NCI-H187 treated with DMSO at 0.1 percent for 48 hours (cell line): ENCODE measurements around the gene POLR3C.
A peak's percentile ranks its signal among the peaks of the same experiment; 100 is the strongest.

ENCODE experiments used
- DNase-seq: peaks from one replicate; lab custom pipeline; 2025; lab: John Stamatoyannopoulos, UW

Gene POLR3C

DNA sequence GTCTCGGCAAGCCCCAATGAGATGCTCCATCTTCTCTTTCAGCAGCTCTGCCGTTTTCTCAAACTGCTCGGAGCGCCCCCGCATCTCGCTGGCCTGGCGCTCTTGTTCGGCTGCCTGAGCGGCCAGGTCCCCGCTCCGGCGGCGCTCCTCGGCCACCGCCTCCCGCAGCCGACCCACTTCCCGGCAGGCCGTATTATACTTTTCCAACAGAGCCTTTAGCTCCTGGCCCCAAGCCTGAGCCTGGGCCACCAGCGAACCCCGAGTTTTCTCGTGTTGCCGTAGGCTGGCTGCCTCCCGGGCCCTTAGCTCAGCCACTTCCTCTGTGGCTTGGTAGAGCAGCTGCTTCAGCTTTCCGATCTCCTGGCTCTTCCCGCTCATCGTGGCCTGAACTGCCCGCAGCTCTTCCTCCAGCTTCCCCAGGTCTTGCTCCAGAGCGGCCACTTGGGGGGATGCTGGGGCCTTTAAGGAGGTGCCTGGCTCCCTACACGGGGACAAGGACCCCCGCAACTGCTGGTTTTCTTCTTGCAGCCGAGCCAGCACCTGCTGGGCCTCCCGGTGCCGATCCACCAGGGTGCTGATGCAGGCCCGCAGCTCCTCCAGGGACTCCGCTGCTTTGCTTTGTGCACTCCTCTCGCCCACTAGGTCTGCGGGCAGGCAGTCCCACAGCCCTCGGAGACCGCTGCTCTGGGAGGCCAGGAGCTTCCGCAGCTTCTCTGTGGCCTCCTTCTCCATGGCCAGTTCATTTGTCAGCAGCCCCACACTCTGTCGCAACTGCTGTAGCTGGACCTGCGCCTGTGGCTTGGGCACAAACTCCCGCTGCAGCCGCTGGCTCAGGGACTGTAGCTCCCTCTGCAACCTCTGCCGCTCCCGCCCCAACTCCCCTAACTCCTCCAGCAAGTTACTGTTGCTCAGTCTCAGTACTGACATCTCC is 48.3 kb downstream of the POLR3C start:
- no peak for DNase-seq

DNA sequence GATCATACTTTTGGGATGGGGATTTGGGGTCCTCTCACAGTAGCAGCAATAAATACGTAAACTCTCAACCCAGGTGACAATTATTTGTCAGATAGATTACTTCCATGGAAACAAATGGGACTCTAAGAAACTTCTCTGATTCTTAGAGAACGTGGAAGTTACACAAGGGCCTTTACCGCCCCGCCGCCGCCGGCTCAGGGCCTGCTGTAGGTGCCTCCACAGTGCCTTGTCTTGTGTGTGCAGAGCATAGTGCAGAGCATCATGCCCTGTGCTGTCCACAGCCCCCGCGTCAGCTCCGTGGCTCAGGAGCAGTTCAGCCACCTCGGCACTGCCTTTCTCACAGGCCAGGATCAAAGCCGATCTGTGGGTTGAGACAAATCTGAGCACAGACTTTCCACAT is 50.6 kb downstream of the POLR3C start:
- DNase-seq: no peak

DNA sequence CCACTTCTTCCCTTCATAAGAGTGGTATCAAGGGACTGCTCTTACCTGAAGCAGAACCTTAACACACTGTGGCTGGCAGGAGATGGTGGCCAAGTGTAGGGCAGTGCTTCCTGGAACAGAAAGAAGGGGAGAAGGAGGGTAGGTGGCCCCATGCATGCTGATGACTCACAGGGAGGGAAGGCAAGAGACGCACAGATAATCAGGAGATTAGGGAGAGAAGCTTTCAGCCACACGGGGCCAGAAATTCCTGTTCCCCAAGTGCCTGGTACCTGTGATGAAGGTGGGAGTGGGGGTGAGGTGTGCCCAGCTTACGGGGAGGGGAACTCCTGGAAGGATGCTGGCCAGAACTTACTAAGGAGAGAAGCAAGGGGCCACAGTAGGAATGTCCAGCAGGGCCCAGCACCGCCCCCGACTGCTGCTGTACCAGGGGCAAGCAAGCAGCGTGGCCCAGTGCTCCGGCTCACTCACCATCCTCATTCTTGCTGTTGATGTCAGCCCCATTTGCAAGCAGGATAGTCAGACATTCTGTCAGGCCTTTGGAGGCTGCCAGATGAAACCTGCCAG is 54.0 kb downstream of the POLR3C start:
- no peak for DNase-seq

DNA sequence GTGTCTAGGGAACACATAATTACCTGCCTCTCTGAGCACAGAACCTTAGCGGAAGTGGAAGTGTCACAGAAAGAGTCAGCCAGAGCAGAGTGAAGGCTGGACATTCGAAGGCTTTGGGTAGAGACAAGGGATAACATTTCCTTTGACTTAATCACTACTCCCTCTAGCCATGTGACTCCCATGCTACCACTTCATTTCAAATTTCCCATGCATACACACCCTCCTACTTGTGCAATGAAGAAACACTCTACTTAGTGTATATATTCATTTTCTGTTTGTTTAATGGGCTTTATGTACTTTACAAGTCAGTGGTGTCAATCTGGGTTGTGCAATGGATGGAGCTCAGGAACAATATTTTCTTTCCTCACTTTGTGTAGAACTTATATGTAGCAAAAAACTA is 54.7 kb downstream of the POLR3C start:
- DNase-seq: peak; percentile 38

DNA sequence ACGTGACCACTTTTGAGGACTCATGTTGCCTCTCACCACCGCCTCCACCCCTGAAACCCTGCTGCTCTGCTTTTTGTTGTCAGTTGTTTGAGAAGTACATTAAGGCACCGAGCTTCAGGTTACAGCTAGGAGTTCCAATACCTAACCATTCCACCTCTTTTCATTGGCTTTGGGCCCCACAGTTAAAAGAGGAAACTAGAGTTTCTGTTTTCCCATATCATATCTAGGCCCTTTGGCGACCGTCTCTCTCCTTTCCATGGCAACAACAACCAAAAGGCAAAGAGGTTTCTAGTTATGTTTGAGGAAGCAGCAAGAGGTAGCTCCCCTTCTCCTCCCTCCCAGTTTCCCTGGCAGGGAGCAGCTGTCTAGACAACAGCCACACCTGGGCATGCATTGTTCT is 55.8 kb downstream of the POLR3C start:
- DNase-seq: peak; percentile 100

DNA sequence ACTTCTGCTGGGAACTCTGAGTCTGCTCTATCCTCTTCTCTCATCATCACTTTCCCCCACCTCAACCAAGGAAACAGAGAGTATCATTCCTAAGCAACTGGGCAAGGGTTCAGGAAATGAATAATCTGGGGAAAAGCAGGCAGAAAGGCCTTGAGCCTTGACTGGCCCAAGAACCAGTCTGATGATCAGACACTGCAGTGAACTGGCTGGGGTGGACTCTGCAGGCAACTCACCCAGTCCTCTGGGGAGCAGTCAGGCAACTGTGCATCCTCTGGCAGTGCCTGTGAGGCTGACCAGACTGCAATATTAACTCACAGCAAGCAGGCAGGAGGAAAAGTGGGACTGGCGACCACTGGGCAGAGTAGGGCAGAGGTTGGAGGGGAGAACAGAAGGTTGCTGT is 60.7 kb downstream of the POLR3C start:
- no peak for DNase-seq

DNA sequence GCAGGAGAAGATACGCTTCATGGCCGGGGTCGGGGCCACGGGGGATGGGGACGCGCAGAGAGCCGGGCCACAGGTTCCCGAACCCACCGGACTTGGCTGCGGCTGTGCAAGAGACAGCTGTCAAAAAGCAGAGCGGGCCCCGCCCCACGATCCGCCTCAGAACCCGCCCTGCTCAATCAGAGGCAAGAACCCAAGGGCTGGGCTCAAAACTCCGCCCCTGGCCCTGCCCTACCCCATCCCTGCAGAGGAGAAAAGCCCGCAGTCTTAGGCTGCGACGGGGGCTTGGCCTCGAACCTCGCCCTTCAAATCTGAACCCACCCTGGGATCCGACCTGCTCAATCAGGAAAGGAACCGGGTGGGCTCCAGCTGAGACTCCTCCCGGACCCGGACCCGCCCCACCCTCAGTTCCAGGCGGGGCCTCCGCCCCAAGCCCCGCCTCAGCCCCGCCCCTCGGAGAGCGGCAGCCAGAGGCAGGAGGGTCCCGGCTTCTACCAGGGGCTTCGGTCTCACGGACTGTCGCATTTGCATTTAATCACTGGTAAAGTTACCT is 61.8 kb downstream of the POLR3C start, which contains the start of gene ANKRD35:
ANKRD35 (minus strand) TSS at position 129 of the 550 bp plus-strand sequence; CDS start at position 21, 108 bp downstream.
- DNase-seq: peak; percentile 71

DNA sequence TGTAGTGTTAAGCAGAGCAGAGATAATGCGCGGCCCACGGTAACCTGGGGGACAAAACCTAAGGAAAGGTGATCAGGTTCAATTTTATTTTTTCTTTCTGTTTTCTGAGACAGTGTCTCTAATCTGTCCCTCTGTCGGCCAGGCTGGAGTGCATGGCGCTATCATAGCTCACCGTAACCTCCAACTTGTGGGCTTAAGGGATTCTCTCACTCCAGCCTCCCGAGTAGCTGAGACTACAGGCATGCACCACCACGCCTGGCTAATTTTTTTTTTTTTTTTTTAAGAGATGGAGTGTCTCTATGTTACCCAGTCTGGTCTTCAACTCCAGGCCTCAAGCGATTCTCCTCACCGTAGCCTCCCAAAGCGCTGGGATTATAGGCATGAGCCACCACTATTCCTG is 62.4 kb downstream of the POLR3C start:
- no peak for DNase-seq

DNA sequence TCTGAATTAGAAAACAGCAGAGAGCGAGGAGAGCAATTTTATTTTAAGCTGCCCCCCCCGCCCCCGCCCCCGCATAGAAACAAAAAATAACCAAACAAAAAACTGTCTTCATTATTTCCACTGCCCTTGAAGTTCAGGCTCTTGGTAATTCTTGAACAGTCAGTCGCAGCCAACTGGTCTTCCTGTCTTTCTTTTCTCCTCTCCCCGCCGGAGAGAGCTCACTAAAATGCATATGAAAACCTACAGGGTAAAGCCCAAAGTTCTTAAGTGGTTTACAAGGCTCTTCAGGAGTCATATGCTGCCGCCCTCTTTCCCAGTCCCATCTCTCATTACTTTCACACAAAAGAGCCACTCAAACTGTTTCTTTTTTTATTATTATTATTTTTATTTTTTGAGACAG is 62.8 kb downstream of the POLR3C start:
- DNase-seq: no peak

DNA sequence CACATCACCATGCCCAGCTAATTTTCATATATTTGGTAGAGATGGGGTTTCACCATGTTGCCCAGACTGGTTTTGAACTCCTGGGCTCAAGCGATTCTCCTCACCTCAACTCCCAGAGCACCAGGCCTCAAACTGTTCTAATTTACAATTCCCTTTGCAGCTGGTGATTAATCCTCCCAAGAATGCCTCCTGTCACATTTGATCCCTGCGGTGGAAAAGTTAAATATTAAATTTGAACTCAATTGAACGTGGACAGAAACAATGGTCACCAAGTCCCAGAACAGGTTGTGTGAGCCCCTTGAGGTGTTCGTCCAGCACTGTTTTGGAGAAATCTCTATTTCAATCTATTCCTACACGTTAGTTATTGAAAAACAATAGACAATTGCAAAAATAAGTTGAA is 63.6 kb downstream of the POLR3C start:
- DNase-seq: no peak

DNA sequence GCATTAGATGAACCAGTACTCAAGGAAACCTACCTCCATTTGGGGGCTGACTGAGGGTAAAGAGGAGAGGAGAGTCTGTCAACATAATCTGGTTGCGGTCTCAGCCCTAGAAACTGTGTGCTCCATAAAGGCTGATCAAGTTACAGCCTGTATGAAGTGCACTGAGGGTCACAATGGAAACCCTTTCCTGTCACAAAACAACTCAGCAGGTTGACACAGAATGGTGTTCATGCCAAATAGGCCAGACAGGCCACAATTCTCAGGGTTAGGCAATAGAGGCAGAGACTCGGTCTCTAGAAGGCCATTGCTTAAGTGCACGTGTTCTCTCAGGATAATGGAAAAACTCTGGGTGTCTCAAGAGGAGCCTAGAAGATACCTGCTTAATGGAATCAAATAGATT is 65.7 kb downstream of the POLR3C start:
- DNase-seq: peak; percentile 66

DNA sequence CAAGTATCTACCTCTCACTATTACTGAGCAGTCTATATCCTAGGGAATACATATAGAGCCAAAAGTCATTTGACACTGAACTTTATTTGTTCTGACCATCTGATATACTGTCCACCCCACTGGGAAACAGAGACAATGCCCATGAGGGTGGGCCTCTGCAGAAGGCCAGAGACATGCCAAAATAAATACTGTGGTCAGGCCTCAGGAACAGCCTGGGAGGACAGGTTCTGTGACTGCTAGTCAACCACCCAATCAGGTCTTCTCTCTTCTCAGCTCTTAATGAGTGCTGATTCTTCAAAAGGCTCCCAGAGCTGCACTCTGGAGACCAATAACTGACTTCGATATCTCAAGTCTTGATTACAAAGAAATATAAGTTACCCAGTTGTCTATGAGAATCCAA is 67.1 kb downstream of the POLR3C start:
- DNase-seq: no peak

DNA sequence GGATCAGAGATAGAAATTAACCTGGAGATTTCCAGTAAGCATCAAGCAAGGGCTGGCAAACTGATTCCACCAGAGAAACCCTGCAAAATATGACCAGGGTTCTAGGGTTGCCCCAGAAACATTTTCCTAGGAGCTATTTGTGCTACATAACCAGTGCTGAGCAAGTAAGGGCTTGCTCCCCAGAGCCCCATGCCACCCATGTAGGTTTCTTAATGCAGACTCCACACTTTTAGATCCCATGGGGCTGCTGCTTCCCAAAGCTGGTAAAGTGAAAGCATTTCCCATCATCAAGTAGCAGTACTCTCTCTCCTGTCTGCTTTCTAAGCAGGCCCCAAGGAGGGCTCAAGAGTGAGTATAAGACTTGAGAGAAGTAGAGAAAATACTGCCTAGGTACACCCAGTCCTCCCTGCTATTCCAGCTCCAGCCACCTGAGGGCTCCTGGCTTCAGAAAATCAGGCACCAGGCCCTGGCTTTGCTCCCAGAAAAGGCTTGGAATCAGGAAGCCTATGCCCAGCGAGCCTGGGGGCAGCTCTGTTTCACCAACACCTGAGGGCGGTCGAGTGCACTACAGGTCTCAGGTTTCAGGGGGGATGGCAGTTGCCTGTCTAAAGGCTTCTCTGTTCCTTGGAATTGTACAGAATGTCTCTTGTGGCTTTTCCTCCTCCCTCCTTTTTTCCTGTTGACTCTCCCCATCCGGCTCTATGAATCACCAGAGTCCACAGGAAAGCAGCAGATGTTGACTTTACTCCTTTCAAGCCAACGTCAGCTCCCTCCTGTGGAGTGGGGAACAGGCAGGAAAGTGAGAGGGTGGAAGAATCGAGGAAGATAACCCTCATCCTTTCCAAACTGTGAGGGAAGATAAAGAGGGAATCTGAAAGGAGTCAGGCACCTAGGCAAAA is 67.8 kb downstream of the POLR3C start:
- DNase-seq: peak; percentile 98

DNA sequence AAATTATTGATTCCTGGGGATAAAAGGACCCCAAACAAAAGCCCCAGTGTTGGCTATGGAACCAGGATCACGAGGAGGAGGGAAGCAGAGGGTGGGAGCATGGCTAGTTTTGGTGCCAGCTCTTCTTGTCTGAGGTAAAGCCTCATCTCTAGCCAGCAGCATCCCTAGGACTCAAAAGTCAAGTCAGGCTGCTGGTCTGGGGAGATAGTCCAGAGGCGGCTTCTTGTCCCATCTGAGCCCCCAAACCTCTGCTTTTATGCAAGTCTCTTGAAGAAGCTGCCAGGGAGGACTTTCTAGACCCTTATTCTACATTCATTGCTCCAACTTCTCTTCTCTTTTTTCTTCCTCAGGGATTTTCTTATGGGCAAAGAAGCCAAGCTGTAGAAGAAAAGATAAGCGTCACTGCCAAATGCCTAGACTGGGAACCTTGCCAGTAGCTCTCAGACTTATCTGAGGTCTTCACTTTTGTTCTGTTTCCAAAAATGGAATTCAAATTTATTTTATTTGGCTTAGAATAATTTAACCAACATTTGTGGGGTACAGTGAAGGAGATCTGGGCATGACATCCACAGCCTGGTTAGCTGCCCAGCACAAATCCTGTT is 68.6 kb downstream of the POLR3C start:
- no peak for DNase-seq

DNA sequence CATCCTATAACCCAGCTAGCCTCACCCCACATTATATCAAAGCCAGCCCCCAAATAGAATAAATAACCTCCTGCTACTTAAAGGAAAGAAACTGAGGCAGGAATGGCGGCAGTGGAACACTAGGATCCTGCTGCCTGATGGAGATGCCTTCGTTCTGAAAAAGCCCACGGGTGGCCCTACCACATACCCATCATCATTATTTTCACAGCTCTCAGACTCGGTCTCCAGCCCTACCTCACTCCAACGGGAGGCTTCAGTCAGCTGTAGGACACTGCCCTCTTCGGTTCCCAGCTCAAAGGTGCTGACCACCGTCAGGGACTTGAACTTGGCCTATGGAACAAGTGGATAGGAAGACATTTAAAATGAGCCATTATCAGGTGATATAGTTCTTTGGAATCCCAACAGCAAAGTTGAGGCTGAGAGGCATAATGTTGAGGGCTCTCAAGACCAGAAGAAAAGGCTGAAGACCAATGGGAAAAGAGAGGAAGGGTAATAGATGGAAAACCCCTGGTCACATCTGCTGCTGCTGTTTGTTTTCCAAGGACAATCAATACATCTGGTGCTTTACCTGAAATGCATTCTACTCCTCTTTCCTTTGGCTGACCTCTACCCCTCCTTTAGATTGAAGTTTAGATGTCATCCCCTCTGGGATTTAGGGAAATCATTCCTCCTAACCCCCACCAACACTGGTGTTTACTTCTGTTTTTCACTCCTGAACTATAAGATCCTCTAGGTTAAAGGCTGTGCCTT is 69.5 kb downstream of the POLR3C start:
- no peak for DNase-seq
